HepG2 (cell line): ENCODE results near the gene GGA1. TPM values are rescaled to one million over a fixed set of nuclear protein-coding genes. Genes with fewer than 3 reads are reported as not detected.

Source experiments
- AFF4 ChIP-seq: sonication (generic); formaldehyde crosslinking; IDR thresholded peaks from 2 replicates; pipeline ENCODE4 v1.4.0; 2020; ENCODE audit warnings: missing genetic modification reagents
- AGO2 ChIP-seq: fragments of 200-400 bp; formaldehyde crosslinking; optimal IDR thresholded peaks from 2 replicates; pipeline ENCODE3; 2017; ENCODE audit warnings: mild to moderate bottlenecking, low read depth, low read length, moderate library complexity
- AHR ChIP-seq: IDR thresholded peaks from 2 replicates; pipeline ENCODE4 v1.6.1; 2018; ENCODE audit warnings: missing genetic modification reagents, missing compliant biosample characterization
- HDAC6 ChIP-seq: fragments of 200-600 bp; sonication (generic); IDR thresholded peaks from 2 replicates; pipeline ENCODE4 v1.7.0; 2017; ENCODE audit warnings: mild to moderate bottlenecking, antibody characterized with exemption, low read length, low read depth
- MATR3 ChIP-seq: sonication (generic); formaldehyde crosslinking; IDR thresholded peaks from 2 replicates; pipeline ENCODE4 v1.4.0; 2020; ENCODE audit warnings: missing genetic modification reagents
- MTF2 ChIP-seq: sonication (generic); formaldehyde crosslinking; IDR thresholded peaks from 2 replicates; pipeline ENCODE4 v1.5.0; 2020; ENCODE audit warnings: missing genetic modification reagents, borderline replicate concordance
- PTBP1 ChIP-seq: fragments of 200-400 bp; formaldehyde crosslinking; IDR thresholded peaks from 2 replicates; pipeline ENCODE4 v1.6.1; 2018; ENCODE audit warnings: low read length, low read depth; ENCODE audit not compliant: poor library complexity, severe bottlenecking
- REL ChIP-seq: sonication (generic); formaldehyde crosslinking; conservative IDR thresholded peaks from 2 replicates; pipeline ENCODE4 v1.8.0; 2022; ENCODE audit warnings: mild to moderate bottlenecking, missing genetic modification reagents, moderate library complexity
- REXO4 ChIP-seq: sonication (generic); formaldehyde crosslinking; IDR thresholded peaks from 2 replicates; pipeline ENCODE4 v1.8.0; 2022; ENCODE audit warnings: missing genetic modification reagents, mild to moderate bottlenecking, borderline replicate concordance
- SAFB2 ChIP-seq: sonication (generic); formaldehyde crosslinking; IDR thresholded peaks from 2 replicates; pipeline ENCODE4 v1.5.1; 2020; ENCODE audit warnings: missing genetic modification reagents, low read depth, mild to moderate bottlenecking, borderline replicate concordance
- SOX13 ChIP-seq, 3 experiments: fragments of 450-650 bp in 1 of 3; sonication (generic) in 1 of 3; formaldehyde crosslinking in 1 of 3; IDR thresholded peaks in 2 of 3; conservative IDR thresholded peaks in 1 of 3; 2 replicates each; pipeline versions ENCODE4 v1.5.0 to v1.6.1; 2016 to 2020; ENCODE audit warnings: antibody characterized with exemption in 1 of 3, mild to moderate bottlenecking in 1 of 3, missing compliant biosample characterization in 1 of 3, missing genetic modification reagents in 1 of 3, moderate library complexity in 1 of 3
- TFAP4 ChIP-seq: sonication (generic); IDR thresholded peaks from 2 replicates; pipeline ENCODE4 v1.6.1; 2016; ENCODE audit warnings: low read depth, borderline replicate concordance
- ZBTB25 ChIP-seq: IDR thresholded peaks from 2 replicates; pipeline ENCODE4 v1.6.1; 2018; ENCODE audit warnings: missing genetic modification reagents
- ZEB1 ChIP-seq: IDR thresholded peaks from 2 replicates; pipeline ENCODE4 v1.6.1; 2012; ENCODE audit warnings: mild to moderate bottlenecking, low read depth, inconsistent platforms; ENCODE audit not compliant: insufficient replicate concordance
- ZFP41 ChIP-seq: sonication (generic); formaldehyde crosslinking; IDR thresholded peaks from 2 replicates; pipeline ENCODE4 v1.4.0; 2020; ENCODE audit warnings: mild to moderate bottlenecking, missing genetic modification reagents, borderline replicate concordance
- ZNF281 ChIP-seq: sonication (generic); formaldehyde crosslinking; IDR thresholded peaks from 2 replicates; pipeline ENCODE4 v1.4.0; 2020; ENCODE audit warnings: missing genetic modification reagents, borderline replicate concordance
- ZNF607 ChIP-seq: sonication (generic); formaldehyde crosslinking; IDR thresholded peaks from 2 replicates; pipeline ENCODE4 v1.5.1; 2020; ENCODE audit warnings: missing genetic modification reagents, mild to moderate bottlenecking, borderline replicate concordance
- ZNF777 ChIP-seq: sonication (generic); formaldehyde crosslinking; IDR thresholded peaks from 2 replicates; pipeline ENCODE4 v1.4.0; 2020; ENCODE audit warnings: missing genetic modification reagents
- ZNF878 ChIP-seq: sonication (generic); formaldehyde crosslinking; IDR thresholded peaks from 2 replicates; pipeline ENCODE4 v1.8.1; 2023; ENCODE audit warnings: mild to moderate bottlenecking, missing genetic modification reagents, moderate library complexity
- polyA plus RNA-seq, 8 experiments: library from polyadenylated mRNA; depleted of rRNA in 3 of 8; stranded (reverse) in 7 of 8; unstranded in 1 of 8; fragments of >200 nt; fragmentation: Illumina TruSeq in 4 of 8; extraction: Trizol in 4 of 8; gene quantifications; 2 replicates each; pipeline versions ENCODE4 v1.2.1 to v1.2.3, GENCODE V29; 2011 to 2016; ENCODE audit warnings: low read depth in 4 of 8, missing spikeins in 1 of 8, mixed read lengths in 1 of 8; ENCODE audit not compliant: insufficient read depth in 1 of 8
- total RNA-seq, 5 experiments: library from RNA; depleted of rRNA; stranded (reverse); fragments of >200 nt; fragmentation: Illumina TruSeq; extraction: Trizol; gene quantifications; 2 replicates each; pipeline ENCODE4 v1.2.3, GENCODE V29; 2016; ENCODE audit warnings: low read depth in 1 of 5

The GGA1 gene
- total and polyA plus RNA-seq, 2 of the 13 experiments (the other 11 are each of a cell fraction or from before 2014, with no cell fraction given) = 29.1 to 87.2 TPM

- TF ChIP-seq TFAP4 (peak; percentile 84), ZEB1 (no peak), MATR3 (CRISPR knock-in tag) (no peak), AFF4 (no peak), ZBTB25 (CRISPR knock-in tag) (peak; percentile 62; the same call in 1 of the 2 replicates), REL (CRISPR knock-in tag) (no peak), AHR (CRISPR knock-in tag) (no peak), ZFP41 (CRISPR knock-in tag) (no peak), ZNF878 (CRISPR knock-in tag) (peak; percentile 48; the same call in 1 of the 2 replicates), REXO4 (CRISPR knock-in tag) (no peak), SOX13 (IDR thresholded peaks at IDR 0.05) (peak; percentile 28; the same call in 1 of the 2 replicates), SOX13 (CRISPR knock-in tag; conservative IDR thresholded peaks at IDR 0.05 in 1 of 2, IDR thresholded peaks at IDR 0.05 in 1 of 2) (peak in 1 of 2 experiments; percentile 87; a peak in 2 of 4 replicates), ZNF281 (CRISPR knock-in tag) (peak; percentile 74; the same call in 1 of the 2 replicates), AGO2 (no peak), SAFB2 (no peak), PTBP1 (no peak), ZNF777 (CRISPR knock-in tag) (no peak), HDAC6 (no peak), ZNF607 (CRISPR knock-in tag) (0 out of 2 replicates have a peak, but pooled peaks have one; percentile 39), MTF2 (CRISPR knock-in tag) (no peak)
Observed at GRCh38 chr22:37563153-37564081, 45.2 kb upstream of the GGA1 start (continued).
